Body of pancreas (tissue), 4 donors: ENCODE results near the gene CDKAL1.

ENCODE experiments used
- POLR2A ChIP-seq, 3 donors: fragments of 450-650 bp; IDR thresholded peaks; one replicate each; pipeline ENCODE4 v1.6.1; 2016; ENCODE audit warnings: antibody characterized with exemption in 3 of 3, mild to moderate bottlenecking in 2 of 3
- TF ChIP-seq, protein P1 (sequence below), 7 experiments: fragments of 450-650 bp in 4 of 7; fragments of 200-600 bp in 3 of 7; sonication (generic) in 3 of 7; IDR thresholded peaks; one replicate each; pipeline ENCODE4 v1.5.1; 2016 to 2019; ENCODE audit warnings: antibody characterized with exemption in 7 of 7

DNA sequence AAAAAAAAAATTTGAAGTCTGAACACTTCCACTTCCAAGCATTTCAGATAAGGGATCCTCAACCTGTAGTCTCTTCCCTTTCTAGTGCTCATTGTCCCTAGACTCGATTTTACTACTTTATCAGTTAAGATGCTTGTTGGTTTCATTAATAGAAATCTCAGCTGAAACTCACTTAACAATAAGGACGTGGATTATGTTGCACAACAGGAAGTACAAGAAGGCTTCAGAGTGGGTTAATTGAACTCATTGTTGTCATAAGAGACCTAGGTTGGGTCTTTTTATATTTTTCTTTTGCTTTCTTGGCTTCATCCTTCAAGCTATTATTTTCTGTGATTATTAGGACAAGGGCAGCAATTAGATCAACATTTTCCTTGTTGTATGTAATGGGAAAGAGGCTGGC, 175.2 kb downstream of the CDKAL1 start:
- TF ChIP-seq, protein P1, sequence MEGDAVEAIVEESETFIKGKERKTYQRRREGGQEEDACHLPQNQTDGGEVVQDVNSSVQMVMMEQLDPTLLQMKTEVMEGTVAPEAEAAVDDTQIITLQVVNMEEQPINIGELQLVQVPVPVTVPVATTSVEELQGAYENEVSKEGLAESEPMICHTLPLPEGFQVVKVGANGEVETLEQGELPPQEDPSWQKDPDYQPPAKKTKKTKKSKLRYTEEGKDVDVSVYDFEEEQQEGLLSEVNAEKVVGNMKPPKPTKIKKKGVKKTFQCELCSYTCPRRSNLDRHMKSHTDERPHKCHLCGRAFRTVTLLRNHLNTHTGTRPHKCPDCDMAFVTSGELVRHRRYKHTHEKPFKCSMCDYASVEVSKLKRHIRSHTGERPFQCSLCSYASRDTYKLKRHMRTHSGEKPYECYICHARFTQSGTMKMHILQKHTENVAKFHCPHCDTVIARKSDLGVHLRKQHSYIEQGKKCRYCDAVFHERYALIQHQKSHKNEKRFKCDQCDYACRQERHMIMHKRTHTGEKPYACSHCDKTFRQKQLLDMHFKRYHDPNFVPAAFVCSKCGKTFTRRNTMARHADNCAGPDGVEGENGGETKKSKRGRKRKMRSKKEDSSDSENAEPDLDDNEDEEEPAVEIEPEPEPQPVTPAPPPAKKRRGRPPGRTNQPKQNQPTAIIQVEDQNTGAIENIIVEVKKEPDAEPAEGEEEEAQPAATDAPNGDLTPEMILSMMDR (IDR thresholded peaks at IDR 0.05), result no peak
- no peak for TF ChIP-seq POLR2A (IDR thresholded peaks at IDR 0.05)
